ENCODE results near the gene PPM1M.

PPM1M gene

GRCh38 chr3:52232279-52233107, 13.1 kb upstream of the PPM1M start:
- Histone ChIP-seq H3K9me3 (ENCODE audit: insufficient read depth, low read length) (no peaks in the 10 kb centered on the region), H3K27me3 (ENCODE audit: insufficient read depth, insufficient read length) (no peaks in the 10 kb centered on the region), H3K4me3 (ENCODE audit: insufficient read length, low read depth) (no peak overlapping the region), H3K36me3 (ENCODE audit: insufficient read depth, insufficient read length, low read length) (peaks cover 63% of the 10 kb centered on the region), H3K4me1 (ENCODE audit: insufficient read depth, insufficient read length) (peaks cover 14% of the 10 kb centered on the region), H3K9ac (ENCODE audit: insufficient read length, low read depth) (peak overlapping the region; percentile 54)
- DNase-seq (ENCODE audit: low read depth, low spot score) = no peak
- TF ChIP-seq YY1 (IDR thresholded peaks at IDR 0.05; ENCODE audit: insufficient read depth, insufficient read length) (no peak), ZNF274 (IDR thresholded peaks at IDR 0.05; ENCODE audit: low read depth, low read length) (no peak), SUZ12 (IDR thresholded peaks at IDR 0.05; ENCODE audit: extremely low read depth, insufficient read depth, insufficient read length) (no peak)

GRCh38 chr3:52233108-52233591, 12.4 kb upstream of the PPM1M start:
- TF ChIP-seq SUZ12 (IDR thresholded peaks at IDR 0.05; ENCODE audit: extremely low read depth, insufficient read depth, insufficient read length) = no peak
- TF ChIP-seq ZNF274 (IDR thresholded peaks at IDR 0.05; ENCODE audit: low read depth, low read length) = no peak
- no peak for TF ChIP-seq YY1 (IDR thresholded peaks at IDR 0.05; ENCODE audit: insufficient read depth, insufficient read length)
- Histone ChIP-seq H3K4me1 (ENCODE audit: insufficient read depth, insufficient read length) (peaks cover 16% of the 10 kb centered on the region), H3K9me3 (ENCODE audit: insufficient read depth, low read length) (no peaks in the 10 kb centered on the region), H3K9ac (ENCODE audit: insufficient read length, low read depth) (peak overlapping the region; percentile 54), H3K36me3 (ENCODE audit: insufficient read depth, insufficient read length, low read length) (peaks cover 60% of the 10 kb centered on the region), H3K4me3 (ENCODE audit: insufficient read length, low read depth) (no peak overlapping the region), H3K27me3 (ENCODE audit: insufficient read depth, insufficient read length) (no peaks in the 10 kb centered on the region)
- no peak for DNase-seq (ENCODE audit: low read depth, low spot score)

GRCh38 chr3:52233968-52234367, 11.6 kb upstream of the PPM1M start:
- no peak overlapping the region for H3K4me3 ChIP-seq (ENCODE audit: insufficient read length, low read depth)
- H3K9me3 ChIP-seq (ENCODE audit: insufficient read depth, low read length) = no peaks in the 10 kb centered on the region
- peaks cover 16% of the 10 kb centered on the region for H3K4me1 ChIP-seq (ENCODE audit: insufficient read depth, insufficient read length)
- peaks cover 52% of the 10 kb centered on the region for H3K36me3 ChIP-seq (ENCODE audit: insufficient read depth, insufficient read length, low read length)
- TF ChIP-seq ZNF274 (IDR thresholded peaks at IDR 0.05; ENCODE audit: low read depth, low read length) (no peak), YY1 (IDR thresholded peaks at IDR 0.05; ENCODE audit: insufficient read depth, insufficient read length) (no peak), SUZ12 (IDR thresholded peaks at IDR 0.05; ENCODE audit: extremely low read depth, insufficient read depth, insufficient read length) (no peak)
- no peaks in the 10 kb centered on the region for H3K27me3 ChIP-seq (ENCODE audit: insufficient read depth, insufficient read length)
- H3K9ac ChIP-seq (ENCODE audit: insufficient read length, low read depth) = no peak overlapping the region
- no peak for DNase-seq (ENCODE audit: low read depth, low spot score)

DNA sequence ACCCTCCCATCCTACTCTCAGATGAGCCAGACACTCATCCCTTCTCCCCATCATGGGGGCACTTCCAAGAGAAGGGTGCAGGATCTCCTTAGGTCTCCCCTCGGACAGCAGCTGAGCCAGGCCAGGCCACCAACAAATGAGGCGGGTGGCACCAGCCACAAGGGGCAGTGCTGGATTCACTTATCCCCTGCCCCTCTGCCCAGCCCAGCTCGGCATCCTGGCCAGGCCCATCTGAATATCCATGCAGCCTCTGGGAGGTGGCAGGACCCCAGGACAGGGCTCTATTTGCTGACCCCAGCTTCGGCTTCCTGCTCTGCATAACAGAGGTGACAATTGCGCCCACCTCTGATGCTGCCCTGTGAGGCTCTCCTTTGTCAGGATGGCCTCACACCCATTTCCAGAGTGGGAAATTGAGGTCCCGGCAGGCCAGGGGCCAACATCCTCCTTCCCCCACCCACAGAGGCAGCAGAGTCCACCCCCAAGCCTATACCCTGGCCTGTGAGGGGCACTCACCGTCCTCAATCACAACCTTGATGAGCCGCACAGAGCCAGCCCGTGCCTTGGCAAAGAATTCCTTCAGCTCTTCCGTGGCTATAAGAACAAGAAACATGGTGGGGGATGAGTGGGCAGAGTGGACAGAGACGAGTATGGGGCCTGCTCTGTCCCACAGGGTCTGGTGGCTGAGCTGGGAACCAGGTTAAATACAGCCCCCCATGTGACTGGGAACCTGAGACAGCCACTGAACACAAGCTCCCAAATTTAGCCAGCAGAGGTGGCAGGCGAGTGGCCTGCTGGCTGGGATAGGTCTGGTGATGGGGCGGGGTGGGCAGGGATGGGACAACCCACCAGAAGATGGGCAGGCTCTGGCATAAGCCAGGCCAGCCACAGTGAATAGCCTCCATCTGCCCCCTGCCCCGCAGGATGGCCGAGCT, 10.8 kb upstream of the PPM1M start:
- Histone ChIP-seq H3K4me1 (ENCODE audit: insufficient read depth, insufficient read length) (peaks cover 16% of the 10 kb centered on the region), H3K36me3 (ENCODE audit: insufficient read depth, insufficient read length, low read length) (peaks cover 44% of the 10 kb centered on the region), H3K9ac (ENCODE audit: insufficient read length, low read depth) (no peak overlapping the region)

GRCh38 chr3:52236424-52236886, 9.1 kb upstream of the PPM1M start:
- Histone ChIP-seq H3K4me1 (ENCODE audit: insufficient read depth, insufficient read length) (peaks cover 21% of the 10 kb centered on the region), H3K4me3 (ENCODE audit: insufficient read length, low read depth) (no peak overlapping the region), H3K36me3 (ENCODE audit: insufficient read depth, insufficient read length, low read length) (peaks cover 36% of the 10 kb centered on the region), H3K27me3 (ENCODE audit: insufficient read depth, insufficient read length) (no peaks in the 10 kb centered on the region), H3K9me3 (ENCODE audit: insufficient read depth, low read length) (no peaks in the 10 kb centered on the region), H3K9ac (ENCODE audit: insufficient read length, low read depth) (peak overlapping the region; percentile 33)
- DNase-seq (ENCODE audit: low read depth, low spot score) = no peak
- TF ChIP-seq ZNF274 (IDR thresholded peaks at IDR 0.05; ENCODE audit: low read depth, low read length) (no peak), SUZ12 (IDR thresholded peaks at IDR 0.05; ENCODE audit: extremely low read depth, insufficient read depth, insufficient read length) (no peak), YY1 (IDR thresholded peaks at IDR 0.05; ENCODE audit: insufficient read depth, insufficient read length) (no peak)

More for the DNA sequence above, 10.8 kb upstream of the PPM1M start:
- no peak overlapping the region for H3K4me3 ChIP-seq (ENCODE audit: insufficient read length, low read depth)
- DNase-seq (ENCODE audit: low read depth, low spot score) = no peak
- TF ChIP-seq YY1 (IDR thresholded peaks at IDR 0.05; ENCODE audit: insufficient read depth, insufficient read length) = no peak
- TF ChIP-seq ZNF274 (IDR thresholded peaks at IDR 0.05; ENCODE audit: low read depth, low read length) = no peak
- TF ChIP-seq SUZ12 (IDR thresholded peaks at IDR 0.05; ENCODE audit: extremely low read depth, insufficient read depth, insufficient read length) = no peak
- no peaks in the 10 kb centered on the region for H3K27me3 ChIP-seq (ENCODE audit: insufficient read depth, insufficient read length)
- H3K9me3 ChIP-seq (ENCODE audit: insufficient read depth, low read length) = no peaks in the 10 kb centered on the region

- Histone ChIP-seq H3K9me3 (ENCODE audit: insufficient read depth, low read length) (no peaks in the 10 kb centered on the region), H3K36me3 (ENCODE audit: insufficient read depth, insufficient read length, low read length) (peaks cover 30% of the 10 kb centered on the region), H3K4me1 (ENCODE audit: insufficient read depth, insufficient read length) (peaks cover 21% of the 10 kb centered on the region), H3K27me3 (ENCODE audit: insufficient read depth, insufficient read length) (no peaks in the 10 kb centered on the region), H3K4me3 (ENCODE audit: insufficient read length, low read depth) (peak overlapping the region; percentile 96), H3K9ac (ENCODE audit: insufficient read length, low read depth) (peak overlapping the region; percentile 97)
- TF ChIP-seq YY1 (IDR thresholded peaks at IDR 0.05; ENCODE audit: insufficient read depth, insufficient read length) (no peak), SUZ12 (IDR thresholded peaks at IDR 0.05; ENCODE audit: extremely low read depth, insufficient read depth, insufficient read length) (no peak), ZNF274 (IDR thresholded peaks at IDR 0.05; ENCODE audit: low read depth, low read length) (no peak)
- no peak for DNase-seq (ENCODE audit: low read depth, low spot score)
Measured at GRCh38 chr3:52237006-52237656, 8.4 kb upstream of the PPM1M start.

Data from NT2/D1 (cell line).